Lower leg skin (tissue), 3 donors: ENCODE data around the gene VPS54.

Experiments used
- CTCF ChIP-seq, 3 donors: fragments of 450-650 bp; IDR thresholded peaks; one replicate each; pipeline ENCODE4 v1.5.1; 2016; ENCODE audit warnings: antibody characterized with exemption in 3 of 3, mild to moderate bottlenecking in 3 of 3, moderate library complexity in 2 of 3
- POLR2A ChIP-seq, 2 donors: fragments of 450-650 bp; IDR thresholded peaks; one replicate each; pipeline ENCODE4 v1.6.1; 2016 to 2017; ENCODE audit warnings: antibody characterized with exemption in 2 of 2, mild to moderate bottlenecking in 1 of 2, moderate library complexity in 1 of 2

DNA sequence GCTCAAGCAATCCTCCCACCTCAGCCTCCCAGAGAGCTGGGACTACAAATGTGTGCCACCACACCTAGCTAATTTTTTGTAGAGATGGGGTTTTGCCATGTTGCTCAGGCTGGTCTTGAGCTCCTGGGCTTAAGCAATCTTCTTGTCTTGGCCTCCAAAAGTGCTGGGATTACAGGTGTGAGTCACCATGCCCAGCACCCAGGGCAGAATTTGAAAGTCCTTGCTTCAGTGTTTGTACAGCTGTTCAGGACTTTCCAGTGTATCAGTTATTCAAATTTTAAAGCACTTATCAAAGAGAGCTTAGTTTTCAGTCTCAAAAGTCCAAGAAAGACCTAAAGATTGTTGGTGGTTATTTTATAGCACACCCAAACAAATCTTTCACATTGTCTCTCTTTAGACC is 43.6 kb upstream of the VPS54 start:
- TF ChIP-seq CTCF (IDR thresholded peaks at IDR 0.05) (no peak), POLR2A (IDR thresholded peaks at IDR 0.05) (no peak)
